Measurements from ENCODE around the gene LEPR.
"Not testable (repeated sequence)": the region's sequence is repeated elsewhere in the genome, so short reads cannot be mapped to it uniquely, and the experiment has no call there.

Gene LEPR

GRCh38 chr1:65444128-65444640 lies 23.7 kb downstream of the LEPR start:
- Histone ChIP-seq H3K27me3 (no peaks in the 10 kb centered on the region), H3K27ac (no peak overlapping the region), H3K4me1 (no peaks in the 10 kb centered on the region), H3K4me3 (no peak overlapping the region), H3K36me3 (no peaks in the 10 kb centered on the region), H3K9me3 (no peaks in the 10 kb centered on the region)
- no peak for DNase-seq
- intact Hi-C loops (cut with DNase I; ENCODE audit: low total_unique reads) = no loop called here
- no peak for TF ChIP-seq CTCF (IDR thresholded peaks at IDR 0.05)

- intact Hi-C loops (cut with DNase I; ENCODE audit: low total_unique reads) = no loop called here
- Histone ChIP-seq H3K27me3 (no peaks in the 10 kb centered on the region), H3K4me3 (no peak overlapping the region), H3K9me3 (no peaks in the 10 kb centered on the region), H3K4me1 (no peaks in the 10 kb centered on the region), H3K27ac (no peak overlapping the region), H3K36me3 (no peaks in the 10 kb centered on the region)
- no peak for TF ChIP-seq CTCF (IDR thresholded peaks at IDR 0.05)
- no peak for DNase-seq
These were observed 25.4 kb downstream of the LEPR start for GRCh38 chr1:65445837-65446236.

- TF ChIP-seq CTCF (IDR thresholded peaks at IDR 0.05) = no peak
- intact Hi-C loops (cut with DNase I; ENCODE audit: low total_unique reads) = no loop called here
These were observed 28.9 kb downstream of the LEPR start for GRCh38 chr1:65449214-65449823.

GRCh38 chr1:65455678-65456077 lies 35.2 kb downstream of the LEPR start:
- H3K36me3 ChIP-seq; H3K4me1 ChIP-seq; intact Hi-C loops (cut with DNase I; ENCODE audit: low total_unique reads); H3K27ac ChIP-seq; H3K27me3 ChIP-seq; DNase-seq; H3K9me3 ChIP-seq; H3K4me3 ChIP-seq: not testable (repeated sequence)

More at GRCh38 chr1:65449214-65449823, 28.9 kb downstream of the LEPR start:
- no peak overlapping the region for H3K27ac ChIP-seq
- no peaks in the 10 kb centered on the region for H3K36me3 ChIP-seq
- no peaks in the 10 kb centered on the region for H3K9me3 ChIP-seq
- DNase-seq = no peak
- H3K4me1 ChIP-seq = no peaks in the 10 kb centered on the region
- H3K27me3 ChIP-seq = no peaks in the 10 kb centered on the region
- no peak overlapping the region for H3K4me3 ChIP-seq

GRCh38 chr1:65456481-65456880 lies 36.0 kb downstream of the LEPR start:
- Histone ChIP-seq H3K4me1 (no peaks in the 10 kb centered on the region), H3K27me3 (no peaks in the 10 kb centered on the region), H3K9me3 (no peaks in the 10 kb centered on the region), H3K36me3 (no peaks in the 10 kb centered on the region), H3K27ac (no peak overlapping the region), H3K4me3 (no peak overlapping the region)
- DNase-seq = no peak
- intact Hi-C loops (cut with DNase I; ENCODE audit: low total_unique reads) = no loop called here
- TF ChIP-seq CTCF (IDR thresholded peaks at IDR 0.05) = no peak

- Histone ChIP-seq H3K27me3 (no peaks in the 10 kb centered on the region), H3K9me3 (no peaks in the 10 kb centered on the region), H3K36me3 (no peaks in the 10 kb centered on the region), H3K4me3 (no peak overlapping the region), H3K4me1 (no peaks in the 10 kb centered on the region), H3K27ac (no peak overlapping the region)
- TF ChIP-seq CTCF (IDR thresholded peaks at IDR 0.05) = no peak
- intact Hi-C loops (cut with DNase I; ENCODE audit: low total_unique reads) = no loop called here
- no peak for DNase-seq
These were observed 37.4 kb downstream of the LEPR start for GRCh38 chr1:65457868-65458267.
